Ovary (tissue), 9 donors: ENCODE measurements around the gene SAMD4A. TPM values are rescaled to one million over a fixed set of nuclear protein-coding genes. Genes with fewer than 3 reads are reported as not detected.

ENCODE experiments used
- DNase-seq, 5 donors: peaks; one replicate each; pipeline ENCODE4 v3.0.0-alpha.2; 2019 to 2020
- H3K27ac ChIP-seq, 2 donors: fragments of 200-600 bp; one replicate each; pipeline versions ENCODE4 v1.5.1 to v1.8.0; 2019 to 2022
- H3K27me3 ChIP-seq: fragments of 200-600 bp; one replicate; pipeline ENCODE4 v1.8.0; 2022
- H3K36me3 ChIP-seq: fragments of 200-600 bp; sonication (generic); one replicate; pipeline ENCODE4 v1.5.1; 2019
- H3K4me1 ChIP-seq: one replicate; pipeline ENCODE4 v1.8.1; 2013; ENCODE audit warnings: mild to moderate bottlenecking, moderate library complexity; ENCODE audit not compliant: insufficient read depth
- H3K4me3 ChIP-seq: fragments of 200-600 bp; sonication (generic); one replicate; pipeline ENCODE4 v1.5.1; 2017
- H3K9me3 ChIP-seq, 2 donors: fragments of 200-600 bp in 1 of 2; sonication (generic) in 1 of 2; one replicate each; pipeline versions ENCODE4 v1.5.1 to v1.8.1; 2013 to 2019; ENCODE audit warnings: mild to moderate bottlenecking in 1 of 2, moderate library complexity in 1 of 2
- CTCF ChIP-seq, 3 donors: fragments of 450-650 bp in 2 of 3; fragments of 200-600 bp in 1 of 3; IDR thresholded peaks; one replicate each; pipeline versions ENCODE4 v1.5.1 to v1.8.0; 2016 to 2022; ENCODE audit warnings: antibody characterized with exemption in 3 of 3, mild to moderate bottlenecking in 1 of 3
- EP300 ChIP-seq: sonication (generic); formaldehyde crosslinking; IDR thresholded peaks from one replicate; pipeline ENCODE4 v1.6.1; 2017; ENCODE audit warnings: antibody characterized with exemption
- POLR2A ChIP-seq: fragments of 450-650 bp; IDR thresholded peaks from one replicate; pipeline ENCODE4 v1.6.1; 2017; ENCODE audit warnings: antibody characterized with exemption, mild to moderate bottlenecking, moderate library complexity
- WGBS, 3 donors: extraction: QIAGEN DNeasy Blood & Tissue Kit in 1 of 3; methylation state at CpG; one replicate each; pipeline versions ENCODE4 v1.1.5 to v1.1.7; 2013 to 2017; 5-methylcytosine and 5-hydroxymethylcytosine counted together
- intact Hi-C, 4 donors: fragments of 100-400 bp; cut with DNase I; formaldehyde crosslinking; loops; one replicate each; pipeline versions ENCODE4 v1.11.0 to v1.15.1; 2022 to 2023
- polyA plus RNA-seq, 2 donors: library from polyadenylated mRNA; stranded (reverse); fragments of 200-250 nt in 1 of 2; fragments of 350-450 nt in 1 of 2; fragmentation: Illumina TruSeq in 1 of 2; extraction: RNeasy Lipid Tissue Mini Kit (QIAGEN cat#74804) in 1 of 2; gene quantifications; one replicate each; pipeline ENCODE4 v1.2.3, GENCODE V29; 2013 to 2014
- total RNA-seq, 7 donors: library from RNA; depleted of rRNA in 2 of 7; stranded (reverse); fragments of >200 nt in 2 of 7; fragmentation: NEBNext Ultra II Directional in 3 of 7; extraction: Animal tissue kit (Norgen Biotek cat#: 25700) in 3 of 7; gene quantifications; one replicate each; pipeline versions ENCODE4 v1.1.0 to v1.2.4, GENCODE V29; 2016 to 2023
- donor health status: DM: no; HTN: no; CAD: no; lungs with moderate emphysema.
- donor health status: DM: no; HTN: no; CAD: no.
- donor health status: Bipolar disorder and iron deficiency.
- donor health status: DM: yes; HTN: yes; CAD: no.
- donor health status: DM: no; HTN: no; CAD: no.
- donor health status: DM: yes; HTN: yes; CAD: no.

SAMD4A gene
- total and polyA plus RNA-seq, 9 donors = 2.3 to 22.4 (median 7.3) TPM

- WGBS, 3 donors = 94 to 99% (median 96%) methylated on average over 3 of the region's 3 CpGs
- Histone ChIP-seq H3K36me3 (no peaks in the 10 kb centered on the region), H3K27me3 (no peaks in the 10 kb centered on the region)
Observed at GRCh38 chr14:54532111-54533012, 34.6 kb upstream of the SAMD4A start.

GRCh38 chr14:54533100-54533499 lies 33.8 kb upstream of the SAMD4A start:
- no peaks in the 10 kb centered on the region for H3K27me3 ChIP-seq
- WGBS, 3 donors = 90 to 98% (median 90%) methylated on average over 1 of the region's 1 CpG
- H3K4me1 ChIP-seq = no peaks in the 10 kb centered on the region
- no peak overlapping the region for H3K27ac ChIP-seq
- H3K4me3 ChIP-seq = no peak overlapping the region
- TF ChIP-seq CTCF (IDR thresholded peaks at IDR 0.05) (no peak), EP300 (no peak), POLR2A (no peak)
- no peaks in the 10 kb centered on the region for H3K9me3 ChIP-seq
- H3K36me3 ChIP-seq = no peaks in the 10 kb centered on the region
- intact Hi-C loops = no loop called here
- no peak for DNase-seq

More at GRCh38 chr14:54532111-54533012, 34.6 kb upstream of the SAMD4A start:
- intact Hi-C loops = no loop called here
- DNase-seq = no peak
- H3K27ac ChIP-seq = no peak overlapping the region
- TF ChIP-seq POLR2A (no peak), CTCF (IDR thresholded peaks at IDR 0.05) (no peak), EP300 (no peak)
- no peaks in the 10 kb centered on the region for H3K9me3 ChIP-seq
- no peak overlapping the region for H3K4me3 ChIP-seq
- H3K4me1 ChIP-seq = no peaks in the 10 kb centered on the region

DNA sequence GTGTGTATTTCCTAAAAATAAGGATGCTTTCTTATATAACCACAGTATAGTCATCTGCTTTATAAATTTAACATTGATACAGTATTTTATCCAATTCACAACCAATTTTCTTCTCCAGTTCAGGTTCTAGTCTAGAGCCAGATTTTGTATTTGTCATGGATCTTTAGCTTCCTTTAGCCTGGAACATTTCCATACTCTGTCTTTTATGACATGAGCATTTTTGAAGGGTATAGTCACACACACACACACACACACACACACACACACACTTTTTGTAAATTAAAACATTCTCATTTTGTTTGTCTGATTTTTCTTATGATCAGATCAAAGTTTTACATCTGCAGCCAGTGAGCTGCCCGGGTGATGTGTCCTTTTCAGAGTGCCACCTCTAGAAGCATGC lies 31.8 kb upstream of the SAMD4A start:
- H3K36me3 ChIP-seq = no peaks in the 10 kb centered on the region
- intact Hi-C loops = no loop called here
- no peak overlapping the region for H3K27ac ChIP-seq
- H3K9me3 ChIP-seq = no peaks in the 10 kb centered on the region
- WGBS, 3 donors = 63 to 93% (median 74%) methylated on average over 1 of the region's 1 CpG
- no peak overlapping the region for H3K4me3 ChIP-seq
- TF ChIP-seq CTCF (IDR thresholded peaks at IDR 0.05) (no peak), EP300 (no peak), POLR2A (no peak)
- no peak for DNase-seq
- H3K4me1 ChIP-seq = no peaks in the 10 kb centered on the region
- no peaks in the 10 kb centered on the region for H3K27me3 ChIP-seq

DNA sequence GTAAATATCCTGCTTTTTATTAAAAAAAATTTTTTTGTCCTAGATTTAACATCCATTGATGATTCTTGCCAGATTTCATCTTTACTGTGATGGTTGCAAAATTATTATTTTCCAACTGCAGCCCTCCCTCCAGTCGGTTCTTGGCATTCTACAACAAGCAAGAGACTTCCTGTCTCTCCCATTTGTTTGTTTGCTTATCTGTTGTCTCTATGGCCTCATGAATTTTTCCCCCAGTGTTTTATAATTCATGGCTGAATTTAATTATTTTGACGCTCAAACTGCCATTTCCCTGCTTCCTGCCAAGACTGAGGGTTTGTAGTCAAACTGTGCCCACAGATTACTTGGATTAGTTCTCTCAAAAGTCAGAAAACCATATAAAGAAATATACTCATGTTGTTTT lies 31.3 kb upstream of the SAMD4A start:
- Histone ChIP-seq H3K27me3 (no peaks in the 10 kb centered on the region), H3K4me3 (no peak overlapping the region), H3K36me3 (no peaks in the 10 kb centered on the region), H3K4me1 (no peaks in the 10 kb centered on the region), H3K9me3 (no peaks in the 10 kb centered on the region), H3K27ac (no peak overlapping the region)
- TF ChIP-seq EP300 (no peak), POLR2A (no peak), CTCF (IDR thresholded peaks at IDR 0.05) (no peak)
- DNase-seq = no peak
- WGBS, 3 donors = 13 to 29% (median 17%) methylated on average over 2 of the region's 2 CpGs
- intact Hi-C loops = no loop called here
